Measurements from ENCODE around the gene GFER. TPM values are rescaled to one million over a fixed set of nuclear protein-coding genes. Genes with fewer than 3 reads are reported as not detected.
A peak's percentile ranks its signal among the peaks of the same experiment; 100 is the strongest.

Gene GFER
- total and polyA plus RNA-seq, 2 donors (not counting 1 experiment from before 2014, with no cell fraction given) = 15.6 to 30.4 TPM

DNA sequence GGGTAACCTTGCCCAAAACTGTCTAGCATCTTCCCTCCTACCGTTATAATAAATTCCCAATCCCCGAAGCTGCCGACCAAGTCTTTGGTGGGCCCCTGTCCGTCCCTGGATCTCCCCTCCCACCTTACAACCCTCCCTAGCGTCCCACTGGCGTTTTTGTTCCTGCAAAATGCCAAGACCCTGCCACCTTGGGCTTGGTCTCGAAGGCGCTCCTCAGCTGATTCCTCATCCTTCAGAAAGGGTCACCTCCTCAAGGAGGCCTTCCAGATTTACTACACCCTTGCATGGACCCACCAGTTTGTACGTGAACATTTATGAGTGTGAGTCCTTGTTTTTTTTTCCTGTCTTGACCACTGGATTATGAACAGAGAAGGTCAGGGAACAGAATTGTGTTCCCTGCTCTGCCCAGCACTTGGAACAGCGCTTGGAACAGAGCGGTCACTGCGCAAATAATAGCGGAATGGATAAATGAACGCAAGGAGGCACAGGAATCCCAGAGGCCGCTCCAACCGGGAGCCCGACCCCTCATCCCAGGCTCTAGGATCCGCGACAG, 926 bp upstream of the GFER start:
- peak overlapping the region; percentile 46 for H3K27ac Mint-ChIP-seq
- H3K4me3 Mint-ChIP-seq = peak overlapping the region; percentile 88
- peak overlapping the region; percentile 88 for H2AFZ ChIP-seq (ENCODE audit: insufficient read depth, low read depth, low read length, poor library complexity, severe bottlenecking)
- peaks cover 0 to 15% of the 10 kb centered on the region in 2 experiments for H3K36me3 ChIP-seq (replicated peaks in 1 of 2; ENCODE audit: control extremely low read depth in 1 of 2, control insufficient read depth in 1 of 2, extremely low read depth in 1 of 2, insufficient read depth in 2 of 2, low read length in 1 of 2)
- H3K9ac ChIP-seq (ENCODE audit: low read length) = peak overlapping the region; percentile 76
- ATAC-seq (ENCODE audit: low read depth) = no peak
- no peaks in the 10 kb centered on the region for H4K20me1 ChIP-seq (ENCODE audit: control insufficient read depth, insufficient read depth, low read length, poor library complexity, severe bottlenecking)
- H3K4me2 ChIP-seq (replicated peaks; ENCODE audit: low read depth, low read length, poor library complexity, severe bottlenecking) = peak overlapping the region; percentile 98
- H3K9me3 ChIP-seq (ENCODE audit: control extremely low read depth in 1 of 3, control insufficient read depth in 2 of 3, insufficient read depth in 1 of 3, low read length in 2 of 3) = peaks cover 0 to 4% (median 0%) of the 10 kb centered on the region in 3 donors
- no peak overlapping the region for H3K27ac ChIP-seq (ENCODE audit: low read length in 2 of 2)
- H3K9me3 Mint-ChIP-seq (ENCODE audit: insufficient read depth) = no peaks in the 10 kb centered on the region
- ChIA-PET POLR2A (interaction anchor here (0.6 to 3.5 kb wide), 4 partner anchors 9 to 1254 kb away, joined by 4 to 15 read pairs (median 6); partner anchors contain the start of genes RPS2 and TBL3), CTCF (interaction anchor here (0.9 to 1.4 kb wide), 2 partner anchors 11 to 157 kb away, joined by 4 to 6 read pairs; partner anchors contain the start of gene TBL3)
- peak overlapping the region in 4 of 5 experiments; percentile 57 to 78 (median 64) for H3K4me3 ChIP-seq (ENCODE audit: control extremely low read depth in 1 of 5, extremely low read depth in 1 of 5, insufficient read depth in 1 of 5, low read depth in 2 of 5, low read length in 4 of 5)
- no peaks in the 10 kb centered on the region for H3K79me2 ChIP-seq (ENCODE audit: control insufficient read depth, insufficient read depth, low read length)
- no peak for TF ChIP-seq EZH2 (IDR thresholded peaks at IDR 0.05; ENCODE audit: borderline replicate concordance, insufficient read depth, low read depth, low read length, poor library complexity, severe bottlenecking)
- TF ChIP-seq, protein P1, sequence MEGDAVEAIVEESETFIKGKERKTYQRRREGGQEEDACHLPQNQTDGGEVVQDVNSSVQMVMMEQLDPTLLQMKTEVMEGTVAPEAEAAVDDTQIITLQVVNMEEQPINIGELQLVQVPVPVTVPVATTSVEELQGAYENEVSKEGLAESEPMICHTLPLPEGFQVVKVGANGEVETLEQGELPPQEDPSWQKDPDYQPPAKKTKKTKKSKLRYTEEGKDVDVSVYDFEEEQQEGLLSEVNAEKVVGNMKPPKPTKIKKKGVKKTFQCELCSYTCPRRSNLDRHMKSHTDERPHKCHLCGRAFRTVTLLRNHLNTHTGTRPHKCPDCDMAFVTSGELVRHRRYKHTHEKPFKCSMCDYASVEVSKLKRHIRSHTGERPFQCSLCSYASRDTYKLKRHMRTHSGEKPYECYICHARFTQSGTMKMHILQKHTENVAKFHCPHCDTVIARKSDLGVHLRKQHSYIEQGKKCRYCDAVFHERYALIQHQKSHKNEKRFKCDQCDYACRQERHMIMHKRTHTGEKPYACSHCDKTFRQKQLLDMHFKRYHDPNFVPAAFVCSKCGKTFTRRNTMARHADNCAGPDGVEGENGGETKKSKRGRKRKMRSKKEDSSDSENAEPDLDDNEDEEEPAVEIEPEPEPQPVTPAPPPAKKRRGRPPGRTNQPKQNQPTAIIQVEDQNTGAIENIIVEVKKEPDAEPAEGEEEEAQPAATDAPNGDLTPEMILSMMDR (IDR thresholded peaks at IDR 0.05) = no peak
- 20% methylated on average over 16 of the region's 19 CpGs for WGBS (ENCODE audit: insufficient coverage)
- no peak for DNase-seq
- H3K4me1 ChIP-seq (ENCODE audit: control insufficient read depth in 2 of 2, insufficient read depth in 2 of 2, low read length in 2 of 2) = peaks cover 16 to 35% of the 10 kb centered on the region in 2 donors
- H3K27me3 Mint-ChIP-seq = peaks cover 6% of the 10 kb centered on the region
- H3K27me3 ChIP-seq (replicated peaks in 1 of 4; ENCODE audit: control extremely low read depth in 1 of 4, control insufficient read depth in 3 of 4, insufficient read depth in 4 of 4, low read length in 3 of 4) = peaks cover 0 to 45% (median 19%) of the 10 kb centered on the region in 4 experiments
- peaks cover 22% of the 10 kb centered on the region for H3K4me1 Mint-ChIP-seq
- intact Hi-C loops (cut with micrococcal nuclease) = loop anchor here (1.0 kb wide), 2 partner anchors 8 to 11 kb away; partner anchors contain the start of gene TBL3
